B cell (primary cell): Measurements from ENCODE around the gene ZNF718. TPM values are rescaled to one million over a fixed set of nuclear protein-coding genes. Genes with fewer than 3 reads are reported as not detected.

Experiments used
- polyA plus RNA-seq: library from polyadenylated mRNA; depleted of rRNA; stranded (reverse); fragments of >200 nt; gene quantifications from 2 replicates; pipeline ENCODE4 v1.2.3, GENCODE V29; 2012
- total RNA-seq, 2 donors: library from RNA; stranded (reverse); fragments of 120-200 nt in 1 of 2; gene quantifications; 1 replicate in 1 of 2; 2 replicates in 1 of 2; pipeline versions ENCODE4 v1.2.3 to v1.2.4, GENCODE V29; 2013 to 2022

ZNF718 gene
- total and polyA plus RNA-seq, 2 donors (not counting 1 experiment from before 2014, with no cell fraction given), result 5.3 to 18.0 TPM

Other genes with a start within 250 kb of the ZNF718 start
- 16.8 and 20.4 TPM in 2 replicates for gene ZNF595, start 71.2 kb upstream of the ZNF718 start, total RNA-seq
- 5.5 and 18.9 TPM in 2 replicates for gene ZNF595, start 71.2 kb upstream of the ZNF718 start, polyA plus RNA-seq
- gene ZNF732, start 181.0 kb downstream of the ZNF718 start, total RNA-seq, result not detected in 2 replicates
- not detected in 2 replicates for gene ZNF732, start 181.0 kb downstream of the ZNF718 start, polyA plus RNA-seq
- 68.1 and 73.0 TPM in 2 replicates for gene ZNF141, start 213.3 kb downstream of the ZNF718 start, total RNA-seq
- 8.0 and 9.1 TPM in 2 replicates for gene ZNF141, start 213.3 kb downstream of the ZNF718 start, polyA plus RNA-seq